DMS153 treated with DMSO at 0.1 percent for 48 hours (cell line): ENCODE results near the gene SLC6A9.

Source experiments
- DNase-seq: peaks from one replicate; lab custom pipeline; 2025; ENCODE audit not compliant: unreplicated experiment; lab: John Stamatoyannopoulos, UW

The SLC6A9 gene

DNA sequence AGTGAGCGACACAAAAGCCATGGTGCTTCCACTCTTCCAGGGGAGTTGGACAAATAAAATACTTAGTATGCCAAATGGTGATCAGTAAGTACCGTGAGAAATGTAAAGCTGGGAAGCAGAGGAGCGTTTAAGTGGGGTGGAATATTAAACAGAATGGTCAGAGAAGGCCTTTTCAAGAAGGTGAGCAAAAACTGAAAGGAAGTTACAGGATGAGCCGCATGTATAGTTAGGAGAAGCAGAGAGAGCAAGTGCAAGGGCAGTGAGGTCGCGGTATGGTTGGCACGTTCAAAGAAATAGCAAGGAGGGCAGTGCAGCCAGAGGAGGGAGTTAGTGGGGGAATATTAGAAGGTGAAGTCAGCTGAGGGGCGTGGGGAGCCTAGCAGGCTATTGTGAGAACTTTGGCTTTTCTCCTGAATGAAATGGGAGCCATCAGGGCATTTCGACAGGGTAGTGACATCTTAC is 57.2 kb downstream of the SLC6A9 start:
- no peak for DNase-seq

DNA sequence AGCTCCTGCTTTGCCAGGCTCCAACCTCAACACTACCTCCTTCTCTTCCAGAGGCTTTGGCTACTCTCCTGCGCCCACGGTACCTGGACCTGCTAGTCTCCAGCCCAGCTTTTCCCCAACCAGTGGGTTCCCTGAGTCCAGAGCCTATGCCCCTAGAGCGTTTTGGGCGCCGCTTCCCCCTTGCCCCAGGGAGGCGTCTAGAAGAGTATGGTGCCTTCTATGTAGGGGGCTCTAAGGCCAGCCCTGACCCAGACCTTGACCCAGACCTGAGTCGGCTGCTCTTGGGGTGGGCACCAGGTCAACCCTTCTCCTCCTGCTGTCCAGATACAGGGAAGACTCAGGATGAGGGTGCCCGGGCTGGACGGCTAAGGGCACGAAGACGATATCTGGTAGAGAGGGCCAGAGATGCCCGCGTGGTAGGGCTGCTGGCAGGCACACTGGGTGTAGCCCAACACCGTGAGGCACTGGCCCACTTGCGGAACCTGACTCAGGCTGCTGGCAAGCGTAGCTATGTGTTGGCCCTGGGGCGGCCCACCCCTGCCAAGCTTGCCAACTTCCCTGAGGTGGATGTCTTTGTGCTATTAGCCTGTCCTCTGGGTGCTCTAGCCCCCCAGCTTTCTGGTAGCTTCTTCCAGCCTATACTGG is 59.8 kb downstream of the SLC6A9 start:
- DNase-seq, result no peak

DNA sequence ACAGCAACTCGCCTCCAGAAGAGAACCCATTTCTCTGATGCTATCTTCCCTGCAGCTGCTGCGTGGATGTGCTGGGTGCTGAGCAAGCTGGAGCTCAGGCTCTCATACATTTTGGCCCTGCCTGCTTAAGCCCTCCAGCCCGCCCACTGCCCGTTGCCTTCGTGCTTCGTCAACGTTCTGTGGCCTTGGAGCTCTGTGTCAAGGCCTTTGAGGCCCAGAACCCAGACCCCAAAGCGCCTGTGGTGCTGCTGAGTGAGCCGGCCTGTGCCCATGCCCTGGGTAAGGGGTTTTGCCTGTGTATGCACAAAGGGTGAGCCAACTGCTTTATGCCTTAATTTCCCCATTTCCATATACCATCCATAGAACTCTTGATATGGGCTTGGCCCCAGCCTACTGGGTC is 60.4 kb downstream of the SLC6A9 start:
- DNase-seq, result no peak

DNA sequence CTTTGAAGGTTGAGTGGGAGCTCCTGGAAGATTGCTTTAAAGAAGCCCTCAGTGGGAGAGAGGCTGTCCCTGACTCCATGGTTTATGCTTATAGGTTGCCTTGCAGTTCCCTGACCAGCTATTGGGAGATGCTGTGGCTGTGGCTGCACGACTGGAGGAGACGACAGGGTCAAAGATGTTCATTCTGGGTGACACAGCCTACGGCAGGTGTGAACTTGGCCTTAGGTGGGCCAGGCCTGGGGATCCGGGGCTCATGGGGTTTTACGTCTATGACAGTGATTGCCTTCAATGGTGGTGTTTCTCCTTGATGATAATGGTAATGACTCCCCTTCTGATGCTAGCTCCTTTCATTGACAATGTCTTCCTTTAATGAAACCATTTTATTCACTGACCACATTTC is 60.8 kb downstream of the SLC6A9 start:
- no peak for DNase-seq

DNA sequence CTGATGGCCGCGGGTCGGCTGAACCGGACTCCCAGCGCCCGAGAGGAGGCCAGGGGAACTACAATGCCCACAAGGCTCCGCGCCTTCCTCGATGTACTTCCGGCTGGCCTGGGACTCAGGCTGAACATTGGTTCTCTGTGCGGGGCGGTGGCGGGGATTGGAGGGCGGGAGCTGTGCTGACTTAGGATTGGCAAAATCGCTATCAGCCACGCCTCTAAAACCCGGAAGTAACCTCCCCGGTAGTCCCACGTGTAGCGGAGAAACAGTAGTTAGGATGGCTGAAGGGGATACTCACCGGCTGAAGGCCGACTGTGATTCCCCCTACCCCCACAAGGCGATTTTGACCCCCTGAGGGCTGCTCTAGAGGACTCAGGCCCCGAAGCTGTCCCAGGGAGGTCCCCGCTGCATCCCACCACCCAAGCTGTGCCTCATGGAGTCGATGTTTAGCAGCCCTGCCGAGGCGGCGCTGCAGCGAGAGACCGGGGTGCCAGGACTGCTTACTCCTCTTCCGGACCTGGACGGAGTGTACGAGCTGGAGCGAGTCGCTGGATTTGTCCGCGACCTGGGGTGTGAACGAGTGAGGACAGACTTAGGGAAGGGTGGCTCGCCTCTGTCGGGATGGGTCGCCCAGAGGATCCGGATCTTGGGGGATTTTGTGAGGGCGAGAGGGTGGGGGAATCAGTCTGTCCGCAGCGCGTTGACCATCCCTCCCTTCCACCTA is 61.4 kb downstream of the SLC6A9 start, which contains the start of gene DPH2:
TSS of gene DPH2 (plus strand) at position 265 of the 721 bp plus-strand sequence. CDS start at position 431, 166 bp downstream.
- peak; percentile 98 for DNase-seq

DNA sequence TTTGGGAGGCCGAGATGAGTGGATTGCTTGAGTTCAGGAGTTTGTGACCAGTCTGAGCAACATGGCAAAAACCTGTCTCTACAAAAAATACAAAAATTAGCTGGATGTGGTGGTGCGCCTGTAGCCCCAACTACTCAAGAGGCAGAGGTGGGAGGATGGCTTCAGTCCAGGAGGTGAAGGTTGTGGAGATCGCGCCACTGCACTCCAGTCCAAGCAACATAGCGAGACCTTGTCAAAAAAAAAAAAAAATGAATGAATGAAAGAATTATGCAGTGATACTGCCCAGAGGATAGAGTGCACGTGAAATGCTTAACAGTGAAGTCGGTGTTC is 61.9 kb downstream of the SLC6A9 start:
- no peak for DNase-seq

DNA sequence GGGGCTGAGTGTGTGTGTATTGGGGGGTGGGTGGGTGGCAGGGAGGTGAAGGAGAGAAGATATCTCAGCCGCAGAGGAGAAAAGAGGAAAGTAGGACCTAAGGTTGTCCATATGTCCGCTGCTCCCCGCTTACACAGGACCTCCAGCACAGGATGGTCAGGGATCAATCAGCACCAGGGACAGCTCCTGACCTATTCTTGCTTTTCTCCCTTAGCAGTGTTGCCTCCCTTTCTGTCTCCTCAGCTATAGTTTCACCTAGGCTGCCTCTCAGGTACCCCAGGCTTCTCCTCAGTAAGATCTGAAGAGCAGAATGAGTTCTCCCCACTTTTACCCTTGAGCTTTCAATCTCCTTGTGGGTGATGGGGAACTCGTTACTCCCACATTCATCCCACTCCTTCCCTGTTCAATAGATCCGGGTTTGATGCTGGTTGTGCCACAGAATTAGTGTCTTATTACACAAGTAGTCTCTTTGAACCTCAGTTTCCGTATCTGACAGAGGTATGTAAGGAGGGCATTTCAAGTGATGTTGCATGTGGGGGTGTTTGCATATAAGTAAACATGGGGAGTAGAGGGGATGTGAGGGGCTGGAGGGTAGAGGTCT is 62.8 kb downstream of the SLC6A9 start:
- DNase-seq, result no peak

DNA sequence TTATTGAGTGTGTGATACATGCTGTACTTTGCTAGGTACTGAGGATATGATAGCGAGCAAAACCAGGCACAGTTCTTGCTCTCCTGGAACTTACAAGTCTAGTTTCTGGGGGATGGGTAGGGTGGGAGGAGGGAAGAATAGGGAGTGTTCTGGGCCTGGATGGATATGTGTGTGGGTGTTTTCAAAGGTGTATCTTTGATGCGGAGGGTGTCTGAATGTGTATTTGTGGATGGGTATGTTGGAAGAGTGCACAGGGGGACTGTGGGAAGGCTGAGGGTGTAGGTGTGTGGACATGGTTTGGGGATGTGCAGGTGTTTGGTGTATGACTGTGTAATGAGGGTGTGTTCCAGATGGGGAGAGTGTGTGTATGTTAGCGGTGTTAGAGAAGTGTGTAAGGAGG is 65.9 kb downstream of the SLC6A9 start:
- DNase-seq, result no peak

DNA sequence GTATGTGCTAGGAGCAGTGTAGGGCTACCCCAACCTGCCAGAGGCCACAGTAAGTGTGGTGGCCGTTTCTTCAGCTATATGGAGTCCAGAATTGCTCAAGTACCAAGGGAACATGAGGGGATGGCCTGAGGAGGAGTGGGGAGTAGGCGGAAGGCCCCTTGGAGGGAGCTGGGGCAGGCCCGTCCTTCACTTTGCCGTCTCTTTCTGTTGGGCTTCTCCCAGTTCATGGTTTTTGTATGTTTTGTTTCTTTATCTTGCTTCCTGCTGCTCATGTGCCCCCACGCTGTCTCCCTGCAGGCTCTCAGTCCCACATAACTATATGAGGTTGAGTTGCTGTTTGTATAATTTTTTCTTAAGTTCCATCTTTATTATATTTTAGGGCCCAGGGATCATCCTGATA is 67.4 kb downstream of the SLC6A9 start:
- DNase-seq, result no peak

DNA sequence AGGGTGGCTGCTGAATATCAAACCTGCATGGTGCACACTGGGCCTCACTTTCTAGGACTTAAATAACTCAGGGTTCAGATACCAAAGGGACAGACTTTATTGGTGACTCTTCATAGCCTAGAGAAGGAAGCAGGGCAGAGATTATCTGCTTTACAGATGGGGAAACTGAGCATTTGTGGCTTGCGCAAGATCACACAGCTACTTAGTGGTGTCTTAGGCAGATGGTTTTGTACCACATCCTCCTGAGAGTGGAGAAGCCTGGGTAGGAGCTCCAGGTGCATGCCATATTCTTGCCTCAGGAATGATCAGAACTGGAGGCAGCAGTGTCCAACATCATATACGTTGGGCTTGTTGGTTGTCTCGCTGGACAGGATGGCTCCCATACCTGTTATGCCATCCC is 68.3 kb downstream of the SLC6A9 start:
- DNase-seq, result no peak

DNA sequence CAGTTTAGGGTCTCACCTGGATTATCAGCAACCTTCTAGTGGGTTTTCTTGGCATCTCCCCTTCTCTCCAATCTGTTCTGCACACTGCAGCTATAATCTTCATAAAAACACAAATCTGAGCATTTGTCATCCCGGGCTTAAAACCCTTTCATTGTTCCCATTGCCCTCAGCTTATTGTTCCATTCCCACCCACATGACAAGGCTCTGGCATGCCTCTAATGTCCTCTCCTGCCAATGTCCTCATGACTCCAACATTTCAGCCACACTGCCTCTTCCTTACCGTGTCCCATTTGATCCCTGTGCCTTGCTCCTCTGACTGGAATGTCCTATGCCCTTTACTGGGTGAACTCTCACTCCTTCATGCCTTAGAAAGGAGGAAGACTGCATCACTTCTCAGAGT is 68.9 kb downstream of the SLC6A9 start:
- DNase-seq, result no peak

DNA sequence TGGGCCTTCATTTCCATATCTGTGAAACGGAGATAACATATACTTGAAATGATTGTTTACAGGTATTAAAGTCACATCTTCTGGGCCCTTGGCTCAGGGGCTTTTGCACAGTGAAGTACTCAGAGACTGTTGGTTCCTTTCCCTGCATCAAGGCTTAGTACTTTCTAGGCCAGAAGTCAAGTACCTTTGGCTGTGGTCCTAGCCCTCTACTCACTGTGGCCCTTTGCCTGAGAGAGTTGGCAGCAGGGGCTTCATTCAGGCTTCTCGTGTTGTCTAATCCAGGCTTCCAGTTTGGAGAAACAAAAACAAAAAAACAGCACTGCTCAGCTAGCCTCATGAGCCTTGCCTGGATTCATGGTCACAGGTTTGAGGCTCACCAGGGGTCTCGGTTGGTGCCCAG is 69.6 kb downstream of the SLC6A9 start:
- no peak for DNase-seq

DNA sequence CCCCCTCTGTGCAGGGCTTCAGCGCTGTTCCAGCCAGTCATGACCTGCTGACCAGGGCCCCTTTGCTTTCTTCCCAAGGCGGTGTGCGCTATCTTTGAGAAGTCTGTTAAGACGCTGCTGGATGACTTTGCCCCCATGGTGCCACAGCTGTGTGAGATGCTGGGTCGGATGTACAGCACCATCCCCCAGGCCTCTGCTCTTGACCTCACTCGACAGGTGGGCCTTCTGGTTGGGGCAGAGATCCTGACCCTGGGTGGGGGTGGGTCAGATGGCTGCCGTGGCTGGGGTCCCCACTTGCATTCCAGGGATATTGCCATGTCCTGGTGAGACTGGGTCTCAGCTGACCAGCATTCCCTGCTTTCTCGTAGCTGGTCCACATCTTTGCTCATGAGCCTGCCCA is 70.5 kb downstream of the SLC6A9 start:
- DNase-seq, result no peak

DNA sequence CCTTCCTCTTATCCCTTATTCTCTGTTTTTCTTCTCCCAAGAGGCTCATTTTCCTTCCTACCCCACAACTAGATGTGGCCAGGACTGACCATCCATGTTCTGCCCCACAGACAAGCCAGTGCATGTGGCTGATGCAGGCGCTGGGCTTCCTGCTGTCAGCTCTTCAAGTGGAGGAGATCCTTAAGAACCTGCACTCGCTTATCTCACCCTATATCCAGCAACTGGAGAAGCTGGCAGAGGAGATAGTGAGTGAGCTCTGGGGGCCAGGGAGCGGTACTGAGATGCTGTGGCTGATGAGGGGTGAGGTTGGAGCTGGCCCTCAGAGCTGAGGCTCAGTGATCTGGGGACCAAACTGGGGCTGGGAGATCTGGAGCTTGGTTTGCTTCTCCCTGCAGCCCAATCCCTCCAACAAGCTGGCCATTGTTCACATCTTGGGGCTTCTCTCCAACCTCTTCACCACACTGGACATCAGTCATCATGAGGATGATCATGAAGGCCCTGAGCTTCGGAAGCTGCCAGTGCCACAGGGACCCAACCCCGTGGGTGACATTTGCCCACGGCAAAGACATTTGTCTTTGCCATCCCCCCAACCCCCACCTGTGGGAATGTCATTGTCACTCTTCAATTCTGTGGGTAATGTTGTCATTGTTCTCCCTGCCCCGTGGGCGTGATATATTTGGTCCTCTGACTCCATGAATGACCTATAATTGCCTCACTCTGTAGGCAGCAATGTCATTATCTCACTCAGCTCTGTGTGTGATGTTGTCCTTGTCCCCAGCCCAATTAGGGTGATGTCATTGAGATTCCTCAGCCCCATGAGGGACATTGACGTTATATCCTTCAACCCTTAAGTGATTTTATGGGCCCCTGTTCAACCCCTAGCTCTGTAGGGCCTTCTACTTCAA is 72.7 kb downstream of the SLC6A9 start:
- no peak for DNase-seq

DNA sequence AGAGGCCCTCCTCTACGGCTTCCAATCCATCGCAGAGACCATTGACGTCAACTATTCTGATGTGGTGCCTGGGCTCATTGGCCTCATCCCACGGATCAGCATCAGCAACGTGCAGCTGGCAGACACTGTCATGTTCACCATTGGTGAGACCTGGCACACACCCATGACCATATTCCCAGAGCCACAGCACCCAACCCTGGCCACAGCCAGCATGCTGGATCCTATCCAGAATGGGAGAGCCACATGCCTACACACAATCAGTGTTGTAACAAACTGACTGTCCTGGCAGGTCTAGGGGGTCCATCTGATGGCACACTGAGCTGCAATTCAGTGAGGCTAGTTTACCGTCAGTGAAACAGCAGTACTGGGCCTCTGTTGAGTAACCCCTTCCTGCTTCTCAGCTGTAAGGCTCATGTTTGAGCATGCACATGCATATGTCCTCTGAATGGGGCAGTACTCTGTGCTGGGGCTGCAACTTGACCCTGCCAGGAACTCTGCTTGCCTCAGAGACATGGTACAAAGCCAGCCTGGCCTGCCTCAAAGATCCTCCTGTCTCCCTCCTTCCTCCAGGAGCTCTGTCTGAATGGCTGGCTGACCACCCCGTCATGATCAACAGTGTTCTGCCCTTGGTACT is 73.7 kb downstream of the SLC6A9 start:
- no peak for DNase-seq

DNA sequence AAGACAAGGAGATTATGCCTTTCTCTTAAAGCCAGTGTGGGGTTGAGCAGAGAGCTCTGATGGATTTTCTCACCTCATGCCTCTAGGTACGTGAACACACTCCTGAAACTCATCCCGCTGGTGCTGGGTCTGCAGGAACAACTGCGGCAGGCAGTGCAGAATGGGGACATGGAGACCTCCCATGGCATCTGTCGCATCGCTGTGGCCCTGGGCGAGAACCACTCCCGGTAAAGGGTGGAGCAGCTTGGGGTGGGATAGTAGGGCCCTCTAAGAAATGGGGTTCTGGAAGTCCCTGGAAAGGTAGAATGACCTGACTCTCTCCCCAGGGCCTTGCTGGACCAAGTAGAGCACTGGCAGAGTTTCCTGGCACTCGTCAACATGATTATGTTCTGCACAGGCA is 75.0 kb downstream of the SLC6A9 start:
- no peak for DNase-seq

DNA sequence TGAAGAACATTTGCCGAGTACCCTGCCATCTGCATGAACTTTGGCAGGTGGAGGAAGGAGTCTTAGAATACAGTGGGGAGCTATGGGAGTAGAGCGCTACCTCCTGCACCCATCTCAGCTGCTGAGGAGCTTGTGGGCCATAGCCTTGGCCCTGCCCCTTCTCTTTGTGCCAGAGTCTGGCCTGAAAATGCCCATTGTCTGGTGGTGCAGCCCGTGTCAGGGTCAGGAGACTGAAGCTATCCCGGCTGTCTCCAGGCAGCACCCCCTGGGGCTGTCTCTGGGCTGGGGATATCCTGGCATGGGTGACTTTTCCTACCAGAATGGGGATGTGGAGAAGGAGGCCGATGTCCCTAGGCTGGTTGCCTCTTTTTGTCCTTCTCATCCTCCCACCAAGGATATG is 77.2 kb downstream of the SLC6A9 start:
- DNase-seq, result no peak

DNA sequence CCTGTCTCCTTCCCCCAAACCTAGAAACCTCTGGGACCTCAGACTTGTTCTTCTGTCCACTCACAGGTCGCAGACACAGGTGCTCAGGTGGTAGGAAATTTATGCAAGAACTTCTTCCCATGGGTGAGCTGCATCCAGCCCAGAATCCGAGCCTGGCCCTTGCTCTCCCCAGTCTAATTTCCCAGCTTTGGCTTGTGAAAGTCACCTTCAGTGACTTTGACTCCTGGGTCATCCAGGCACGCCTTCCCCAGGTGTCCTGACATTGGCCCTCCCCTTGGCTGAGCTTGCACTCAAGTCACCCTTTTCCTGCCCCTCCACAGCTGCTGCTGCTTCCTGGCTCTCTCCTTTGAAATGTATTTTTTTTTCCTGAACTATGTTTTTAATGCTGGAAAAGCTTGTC is 77.9 kb downstream of the SLC6A9 start:
- no peak for DNase-seq

DNA sequence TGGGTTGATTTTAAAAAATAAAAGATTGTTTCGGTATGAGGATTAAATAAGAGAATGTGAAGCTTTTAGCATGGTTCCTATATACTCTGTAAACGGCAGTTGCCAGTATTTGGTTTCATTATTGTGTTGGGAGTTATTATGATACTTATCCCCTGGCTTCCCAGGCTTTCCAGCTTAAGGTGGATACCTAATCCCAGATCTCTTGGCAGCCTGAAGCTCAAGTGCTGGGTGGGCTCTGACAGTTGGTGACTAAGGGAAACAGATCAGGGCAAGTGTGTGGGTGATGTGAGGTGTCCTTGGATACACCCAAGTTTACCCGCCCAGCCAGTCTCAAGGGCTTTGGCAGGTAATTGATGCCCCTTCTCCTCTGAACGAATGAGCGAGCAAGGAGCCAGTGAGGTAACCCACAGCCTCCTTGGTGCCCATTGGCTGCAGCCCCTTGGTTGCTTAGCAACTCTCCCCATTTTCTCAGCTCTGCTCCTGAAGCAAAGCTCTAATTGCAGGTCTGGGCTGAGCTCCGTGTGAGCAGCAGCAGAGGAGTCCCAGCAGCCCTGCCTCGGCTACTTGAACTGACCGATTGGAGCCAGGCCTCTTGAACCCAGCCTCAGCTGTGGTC is 78.4 kb downstream of the SLC6A9 start:
- DNase-seq, result no peak
